K562 (cell line): Measurements from ENCODE around the gene MED19. TPM values are rescaled to one million over a fixed set of nuclear protein-coding genes. Genes with fewer than 3 reads are reported as not detected.

ENCODE experiments used
- DIDO1 ChIP-seq: fragments of 450-650 bp; IDR thresholded peaks from 2 replicates; pipeline ENCODE4 v1.6.1; 2016; ENCODE audit warnings: low read depth, missing biosample characterization, missing genetic modification characterization
- FOXJ3 ChIP-seq: sonication (generic); formaldehyde crosslinking; IDR thresholded peaks from 2 replicates; pipeline ENCODE4 v1.4.0; 2020; ENCODE audit warnings: mild to moderate bottlenecking, missing genetic modification reagents
- HDAC8 ChIP-seq: fragments of 450-650 bp; IDR thresholded peaks from 2 replicates; pipeline ENCODE4 v1.6.1; 2016; ENCODE audit warnings: mild to moderate bottlenecking, missing genetic modification characterization, moderate library complexity, missing compliant biosample characterization
- HMG20A ChIP-seq: fragments of 450-650 bp; formaldehyde crosslinking; conservative IDR thresholded peaks from 2 replicates; pipeline ENCODE4 v1.4.0; 2020; ENCODE audit warnings: mild to moderate bottlenecking, mixed read lengths
- NCOA6 ChIP-seq: fragments of 450-650 bp; IDR thresholded peaks from 2 replicates; pipeline ENCODE4 v1.6.1; 2017; ENCODE audit warnings: mild to moderate bottlenecking
- POLR2H ChIP-seq: IDR thresholded peaks from 2 replicates; pipeline ENCODE4 v1.6.1; 2016; ENCODE audit warnings: missing genetic modification characterization, low read depth, mild to moderate bottlenecking, control low read depth, missing compliant biosample characterization, moderate library complexity
- SNIP1 ChIP-seq: fragments of 450-650 bp; IDR thresholded peaks from 2 replicates; pipeline ENCODE4 v1.7.1; 2017; ENCODE audit warnings: low read depth, mild to moderate bottlenecking
- SOX6 ChIP-seq: fragments of 450-650 bp; IDR thresholded peaks from 2 replicates; pipeline ENCODE4 v1.6.1; 2014; ENCODE audit warnings: mild to moderate bottlenecking
- STAT5B ChIP-seq: fragments of 250-450 bp; sonication (Bioruptor Pico); IDR thresholded peaks from 2 replicates; pipeline ENCODE4 v1.8.0; 2021; ENCODE audit warnings: mild to moderate bottlenecking, inconsistent platforms
- TBP ChIP-seq: optimal IDR thresholded peaks from 2 replicates; pipeline ENCODE3; 2011; ENCODE audit warnings: low read depth, low read length, improper control_type of control experiment
- ZFX ChIP-seq: sonication (generic); formaldehyde crosslinking; IDR thresholded peaks from 2 replicates; pipeline ENCODE4 v1.8.0; 2022; ENCODE audit warnings: mild to moderate bottlenecking, missing genetic modification reagents, moderate library complexity
- ZNF212 ChIP-seq: fragments of 450-650 bp; formaldehyde crosslinking; IDR thresholded peaks from 2 replicates; pipeline ENCODE4 v1.4.0; 2020; ENCODE audit warnings: mild to moderate bottlenecking
- ZNF316 ChIP-seq: fragments of 450-650 bp; IDR thresholded peaks from 2 replicates; pipeline ENCODE4 v1.6.1; 2016
- ZNF324 ChIP-seq: fragments of 250-450 bp; sonication (Bioruptor Pico); IDR thresholded peaks from 2 replicates; pipeline ENCODE4 v1.4.0; 2020; ENCODE audit warnings: mild to moderate bottlenecking
- ZNF431 ChIP-seq: sonication (generic); formaldehyde crosslinking; IDR thresholded peaks from 2 replicates; pipeline ENCODE4 v1.8.0; 2022; ENCODE audit warnings: mild to moderate bottlenecking, missing genetic modification reagents
- ZNF507 ChIP-seq: conservative IDR thresholded peaks from 2 replicates; pipeline ENCODE4 v1.6.1; 2017; ENCODE audit warnings: missing genetic modification characterization, missing compliant biosample characterization
- ZNF551 ChIP-seq: fragments of 250-450 bp; sonication (Bioruptor Pico); IDR thresholded peaks from 2 replicates; pipeline ENCODE4 v1.5.0; 2021; ENCODE audit warnings: mild to moderate bottlenecking, moderate library complexity
- ZNF696 ChIP-seq: fragments of 250-450 bp; sonication (Bioruptor Pico); conservative IDR thresholded peaks from 2 replicates; pipeline ENCODE4 v1.4.0; 2020; ENCODE audit warnings: mild to moderate bottlenecking, moderate library complexity
- ZNF764 ChIP-seq: fragments of 250-450 bp; sonication (Bioruptor Pico); IDR thresholded peaks from 2 replicates; pipeline ENCODE4 v1.4.0; 2020; ENCODE audit warnings: low read depth, mild to moderate bottlenecking, moderate library complexity
- ZNF785 ChIP-seq: fragments of 250-450 bp; sonication (Bioruptor Pico); IDR thresholded peaks from 2 replicates; pipeline ENCODE4 v1.4.0; 2020; ENCODE audit warnings: mild to moderate bottlenecking
- polyA plus RNA-seq, 8 experiments: library from polyadenylated mRNA; depleted of rRNA in 4 of 8; stranded (reverse) in 5 of 8; unstranded in 3 of 8; fragments of >200 nt; fragmentation: Nextera tagmentation in 2 of 8; fragmentation: Illumina TruSeq in 1 of 8; extraction: Ambion mirVana in 2 of 8; extraction: Trizol in 1 of 8; gene quantifications; 2 replicates each; pipeline versions ENCODE4 v1.2.1 to v1.2.3, GENCODE V29; 2011 to 2014; ENCODE audit warnings: inconsistent platforms in 1 of 8, missing spikeins in 1 of 8
- total RNA-seq, 7 experiments: library from RNA; depleted of rRNA in 6 of 7; stranded (reverse); fragments of >200 nt in 6 of 7; fragmentation: Illumina TruSeq in 2 of 7; extraction: Trizol in 2 of 7; gene quantifications; 2 replicates each; pipeline versions ENCODE4 v1.2.1 to v1.2.3, GENCODE V29; 2011 to 2021; ENCODE audit warnings: low replicate concordance in 1 of 7
- TF ChIP-seq, protein P1 (sequence below): sonication (generic); formaldehyde crosslinking; IDR thresholded peaks from 2 replicates; pipeline ENCODE4 v1.5.0; 2020; ENCODE audit warnings: missing genetic modification reagents
- TF ChIP-seq, protein P2 (sequence below), 2 experiments: IDR thresholded peaks in 1 of 2; conservative IDR thresholded peaks in 1 of 2; 2 replicates each; pipeline ENCODE4 v1.6.1; 2016; ENCODE audit warnings: low read depth in 2 of 2, mild to moderate bottlenecking in 1 of 2, missing compliant biosample characterization in 1 of 2, missing genetic modification characterization in 1 of 2, moderate library complexity in 1 of 2
- TF ChIP-seq, protein P3 (sequence below): fragments of 250-450 bp; sonication (Bioruptor Pico); IDR thresholded peaks from 2 replicates; pipeline ENCODE4 v1.8.0; 2022; ENCODE audit warnings: inconsistent platforms

MED19 gene
- total and polyA plus RNA-seq, 9 of the 15 experiments (the other 6 are each of a cell fraction or from before 2014, with no cell fraction given): 7.3 to 23.5 (median 15.0) TPM

DNA sequence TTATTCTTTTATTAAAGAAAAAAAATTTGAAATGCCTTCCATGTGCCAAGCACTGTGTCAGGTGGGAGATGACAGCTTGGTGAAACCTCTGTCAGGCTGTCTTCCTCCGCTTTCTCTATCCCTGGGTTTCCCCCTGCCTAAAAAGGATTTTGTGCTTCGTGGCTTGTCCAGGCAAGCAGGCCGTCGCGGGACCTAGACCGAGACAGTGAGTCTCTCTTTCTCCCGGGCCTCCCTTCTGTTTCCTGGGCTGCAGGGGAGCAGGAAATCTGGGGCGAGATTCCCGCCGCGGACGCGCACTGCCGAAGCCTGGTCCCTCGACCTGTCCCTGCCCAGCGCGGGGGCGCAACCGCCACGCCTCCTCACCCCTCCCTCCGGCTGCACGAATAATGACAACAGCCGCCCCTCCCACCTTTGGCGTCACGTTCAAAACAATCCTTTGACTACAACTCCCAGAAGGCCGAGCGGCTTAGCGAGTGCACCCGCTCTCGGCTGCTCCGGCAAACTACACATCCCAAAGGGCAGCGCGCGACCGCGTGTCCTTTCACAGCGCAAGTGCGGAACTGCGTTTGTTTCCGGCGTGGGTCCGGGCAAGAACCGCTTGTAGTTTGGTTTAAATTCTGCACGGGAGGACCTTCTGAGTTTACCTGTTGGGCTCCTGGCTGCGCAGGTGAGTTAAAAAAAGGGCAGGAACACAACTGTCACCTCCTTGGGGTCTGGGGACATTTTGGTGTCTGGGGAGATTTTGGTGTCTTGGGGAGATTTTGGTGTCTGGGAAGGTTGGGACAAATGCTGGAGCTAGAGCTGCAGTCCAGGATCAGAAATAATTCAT lies 54.6 kb downstream of the MED19 start, which contains the start of gene CLP1 (continued):
- TF ChIP-seq SNIP1 (no peak), ZNF324 (0 out of 2 replicates have a peak, but pooled peaks have one; percentile 19), ZNF431 (no peak), POLR2H (tag) (peak; percentile 52), SOX6 (peak; percentile 92), HMG20A (CRISPR knock-in tag) (no peak), STAT5B (CRISPR knock-in tag) (no peak), ZNF696 (no peak), ZNF785 (CRISPR knock-in tag) (no peak), ZFX (peak; percentile 79), ZNF551 (CRISPR knock-in tag) (no peak), HDAC8 (no peak), ZNF764 (CRISPR knock-in tag) (no peak), ZNF212 (CRISPR knock-in tag) (peak; percentile 56; the same call in 1 of the 2 replicates), ZNF316 (no peak), NCOA6 (no peak), TBP (peak; percentile 39), FOXJ3 (CRISPR knock-in tag) (no peak), ZNF507 (tag) (no peak), DIDO1 (tag) (no peak)
- TF ChIP-seq, protein P1, sequence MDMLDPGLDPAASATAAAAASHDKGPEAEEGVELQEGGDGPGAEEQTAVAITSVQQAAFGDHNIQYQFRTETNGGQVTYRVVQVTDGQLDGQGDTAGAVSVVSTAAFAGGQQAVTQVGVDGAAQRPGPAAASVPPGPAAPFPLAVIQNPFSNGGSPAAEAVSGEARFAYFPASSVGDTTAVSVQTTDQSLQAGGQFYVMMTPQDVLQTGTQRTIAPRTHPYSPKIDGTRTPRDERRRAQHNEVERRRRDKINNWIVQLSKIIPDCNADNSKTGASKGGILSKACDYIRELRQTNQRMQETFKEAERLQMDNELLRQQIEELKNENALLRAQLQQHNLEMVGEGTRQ: peak; percentile 76
- TF ChIP-seq, protein P2, sequence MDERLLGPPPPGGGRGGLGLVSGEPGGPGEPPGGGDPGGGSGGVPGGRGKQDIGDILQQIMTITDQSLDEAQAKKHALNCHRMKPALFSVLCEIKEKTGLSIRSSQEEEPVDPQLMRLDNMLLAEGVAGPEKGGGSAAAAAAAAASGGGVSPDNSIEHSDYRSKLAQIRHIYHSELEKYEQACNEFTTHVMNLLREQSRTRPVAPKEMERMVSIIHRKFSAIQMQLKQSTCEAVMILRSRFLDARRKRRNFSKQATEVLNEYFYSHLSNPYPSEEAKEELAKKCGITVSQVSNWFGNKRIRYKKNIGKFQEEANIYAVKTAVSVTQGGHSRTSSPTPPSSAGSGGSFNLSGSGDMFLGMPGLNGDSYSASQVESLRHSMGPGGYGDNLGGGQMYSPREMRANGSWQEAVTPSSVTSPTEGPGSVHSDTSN (CRISPR knock-in tag; IDR thresholded peaks at IDR 0.05; ENCODE audit: low read depth): no peak
- TF ChIP-seq, protein P2 (tag; conservative IDR thresholded peaks at IDR 0.05; ENCODE audit: low read depth): 0 out of 2 replicates have a peak, but pooled peaks have one; percentile 8
- TF ChIP-seq, protein P3, sequence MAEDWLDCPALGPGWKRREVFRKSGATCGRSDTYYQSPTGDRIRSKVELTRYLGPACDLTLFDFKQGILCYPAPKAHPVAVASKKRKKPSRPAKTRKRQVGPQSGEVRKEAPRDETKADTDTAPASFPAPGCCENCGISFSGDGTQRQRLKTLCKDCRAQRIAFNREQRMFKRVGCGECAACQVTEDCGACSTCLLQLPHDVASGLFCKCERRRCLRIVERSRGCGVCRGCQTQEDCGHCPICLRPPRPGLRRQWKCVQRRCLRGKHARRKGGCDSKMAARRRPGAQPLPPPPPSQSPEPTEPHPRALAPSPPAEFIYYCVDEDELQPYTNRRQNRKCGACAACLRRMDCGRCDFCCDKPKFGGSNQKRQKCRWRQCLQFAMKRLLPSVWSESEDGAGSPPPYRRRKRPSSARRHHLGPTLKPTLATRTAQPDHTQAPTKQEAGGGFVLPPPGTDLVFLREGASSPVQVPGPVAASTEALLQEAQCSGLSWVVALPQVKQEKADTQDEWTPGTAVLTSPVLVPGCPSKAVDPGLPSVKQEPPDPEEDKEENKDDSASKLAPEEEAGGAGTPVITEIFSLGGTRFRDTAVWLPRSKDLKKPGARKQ (CRISPR knock-in tag): no peak
